ENCODE data around the gene TTC21B.

DNA sequence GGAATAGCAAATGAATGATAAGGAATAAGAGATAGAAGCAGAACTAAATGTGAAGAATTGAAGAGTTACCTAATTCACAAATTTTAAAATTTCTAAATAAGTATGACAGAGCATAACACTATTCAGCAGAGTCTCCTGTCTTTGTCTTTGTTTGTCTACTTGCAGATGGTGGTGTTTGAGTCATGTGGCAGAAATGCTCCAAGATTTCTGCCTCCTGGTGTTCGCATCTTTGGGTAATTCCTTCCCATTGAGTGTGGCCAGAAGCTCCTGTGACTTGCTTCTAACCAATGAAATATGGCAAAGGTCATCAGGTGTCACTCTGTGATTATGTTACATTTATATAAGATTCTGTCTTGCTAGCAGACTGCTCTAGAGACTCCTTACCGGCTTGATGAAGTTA lies 114.0 kb downstream of the TTC21B start:
- TF ChIP-seq, protein P1, sequence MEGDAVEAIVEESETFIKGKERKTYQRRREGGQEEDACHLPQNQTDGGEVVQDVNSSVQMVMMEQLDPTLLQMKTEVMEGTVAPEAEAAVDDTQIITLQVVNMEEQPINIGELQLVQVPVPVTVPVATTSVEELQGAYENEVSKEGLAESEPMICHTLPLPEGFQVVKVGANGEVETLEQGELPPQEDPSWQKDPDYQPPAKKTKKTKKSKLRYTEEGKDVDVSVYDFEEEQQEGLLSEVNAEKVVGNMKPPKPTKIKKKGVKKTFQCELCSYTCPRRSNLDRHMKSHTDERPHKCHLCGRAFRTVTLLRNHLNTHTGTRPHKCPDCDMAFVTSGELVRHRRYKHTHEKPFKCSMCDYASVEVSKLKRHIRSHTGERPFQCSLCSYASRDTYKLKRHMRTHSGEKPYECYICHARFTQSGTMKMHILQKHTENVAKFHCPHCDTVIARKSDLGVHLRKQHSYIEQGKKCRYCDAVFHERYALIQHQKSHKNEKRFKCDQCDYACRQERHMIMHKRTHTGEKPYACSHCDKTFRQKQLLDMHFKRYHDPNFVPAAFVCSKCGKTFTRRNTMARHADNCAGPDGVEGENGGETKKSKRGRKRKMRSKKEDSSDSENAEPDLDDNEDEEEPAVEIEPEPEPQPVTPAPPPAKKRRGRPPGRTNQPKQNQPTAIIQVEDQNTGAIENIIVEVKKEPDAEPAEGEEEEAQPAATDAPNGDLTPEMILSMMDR (IDR thresholded peaks at IDR 0.05), result no peak
- TF ChIP-seq POLR2A (IDR thresholded peaks at IDR 0.05), result no peak
